B cell (primary cell): ENCODE data around the gene TBX2.

ENCODE experiments used
- EZH2 ChIP-seq: IDR thresholded peaks from 2 replicates; pipeline ENCODE4 v1.6.1; 2012; ENCODE audit warnings: borderline replicate concordance, low read depth, mild to moderate bottlenecking, moderate library complexity, low read length; ENCODE audit not compliant: insufficient read depth, poor library complexity, severe bottlenecking
- TF ChIP-seq, protein P1 (sequence below): fragments of 200-600 bp; IDR thresholded peaks from one replicate; pipeline ENCODE4 v1.8.0; 2022; ENCODE audit warnings: antibody characterized with exemption, mild to moderate bottlenecking

- TF ChIP-seq, protein P1, sequence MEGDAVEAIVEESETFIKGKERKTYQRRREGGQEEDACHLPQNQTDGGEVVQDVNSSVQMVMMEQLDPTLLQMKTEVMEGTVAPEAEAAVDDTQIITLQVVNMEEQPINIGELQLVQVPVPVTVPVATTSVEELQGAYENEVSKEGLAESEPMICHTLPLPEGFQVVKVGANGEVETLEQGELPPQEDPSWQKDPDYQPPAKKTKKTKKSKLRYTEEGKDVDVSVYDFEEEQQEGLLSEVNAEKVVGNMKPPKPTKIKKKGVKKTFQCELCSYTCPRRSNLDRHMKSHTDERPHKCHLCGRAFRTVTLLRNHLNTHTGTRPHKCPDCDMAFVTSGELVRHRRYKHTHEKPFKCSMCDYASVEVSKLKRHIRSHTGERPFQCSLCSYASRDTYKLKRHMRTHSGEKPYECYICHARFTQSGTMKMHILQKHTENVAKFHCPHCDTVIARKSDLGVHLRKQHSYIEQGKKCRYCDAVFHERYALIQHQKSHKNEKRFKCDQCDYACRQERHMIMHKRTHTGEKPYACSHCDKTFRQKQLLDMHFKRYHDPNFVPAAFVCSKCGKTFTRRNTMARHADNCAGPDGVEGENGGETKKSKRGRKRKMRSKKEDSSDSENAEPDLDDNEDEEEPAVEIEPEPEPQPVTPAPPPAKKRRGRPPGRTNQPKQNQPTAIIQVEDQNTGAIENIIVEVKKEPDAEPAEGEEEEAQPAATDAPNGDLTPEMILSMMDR: no peak
- no peak for TF ChIP-seq EZH2
Observed at GRCh38 chr17:61364463-61364846, 35.2 kb upstream of the TBX2 start.
